OCI-LY3 (cell line): Measurements from ENCODE around the gene FBXO36.

Source experiments
- H2AFZ ChIP-seq: fragments of 200-600, 300-600 bp; shearing (Covaris generic); 2 replicates; pipeline ENCODE4 v1.6.0; 2014; ENCODE audit warnings: antibody characterized with exemption, low read depth, low read length
- H3K27ac ChIP-seq: fragments of 200-600, 300-600 bp; sonication (generic); 2 replicates; pipeline ENCODE4 v1.5.1; 2014; ENCODE audit warnings: mild to moderate bottlenecking, low read length, moderate library complexity, mixed read lengths
- H3K27me3 ChIP-seq: fragments of 200-600, 300-600 bp; sonication (generic); 2 replicates; pipeline ENCODE4 v1.6.1; 2014; ENCODE audit warnings: low read depth, low read length, mixed read lengths
- H3K36me3 ChIP-seq: fragments of 200-600, 300-600 bp; sonication (generic); replicated peaks from 2 replicates; pipeline ENCODE3; 2014; ENCODE audit warnings: low read depth, low read length, mixed read lengths
- H3K4me1 ChIP-seq: fragments of 300-600, 200-600 bp; sonication (generic); 2 replicates; pipeline ENCODE4 v1.6.1; 2014; ENCODE audit warnings: low read length, mixed read lengths
- H3K4me2 ChIP-seq: fragments of 200-600, 300-600 bp; sonication (generic); 2 replicates; pipeline ENCODE4 v1.6.1; 2014; ENCODE audit warnings: low read length, mixed read lengths
- H3K4me3 ChIP-seq: fragments of 300-600, 200-600 bp; sonication (generic); 2 replicates; pipeline ENCODE4 v1.5.1; 2014; ENCODE audit warnings: antibody characterized with exemption, mild to moderate bottlenecking, low read length, moderate library complexity
- H3K79me2 ChIP-seq: fragments of 300-600, 200-600 bp; shearing (Covaris generic); 2 replicates; pipeline ENCODE4 v1.6.1; 2014; ENCODE audit warnings: mild to moderate bottlenecking, low read length, mixed read lengths
- H3K9ac ChIP-seq: fragments of 300-600, 200-600 bp; shearing (Covaris generic); 2 replicates; pipeline ENCODE4 v1.6.0; 2014; ENCODE audit warnings: mild to moderate bottlenecking, low read length, moderate library complexity
- H3K9me3 ChIP-seq: fragments of 200-600, 300-600 bp; shearing (Covaris generic); 2 replicates; pipeline ENCODE4 v1.6.1; 2014; ENCODE audit warnings: low read length, mixed read lengths; ENCODE audit not compliant: insufficient read depth
- H4K20me1 ChIP-seq: fragments of 200-600, 300-600 bp; sonication (generic); 2 replicates; pipeline ENCODE4 v1.6.1; 2016; ENCODE audit warnings: low read length, mixed read lengths; ENCODE audit not compliant: insufficient read depth
- EZH2phosphoT487 ChIP-seq: fragments of 200-600 bp; shearing (Covaris generic); IDR thresholded peaks from 2 replicates; pipeline ENCODE4 v1.6.1; 2018; ENCODE audit warnings: antibody characterized with exemption, mixed run types, low read depth
- TF ChIP-seq, protein P1 (sequence below): fragments of 200-600, 300-600 bp; sonication (generic); IDR thresholded peaks from 2 replicates; pipeline ENCODE4 v1.5.1; 2014; ENCODE audit warnings: antibody characterized with exemption, low read length, low read depth

The FBXO36 gene

DNA sequence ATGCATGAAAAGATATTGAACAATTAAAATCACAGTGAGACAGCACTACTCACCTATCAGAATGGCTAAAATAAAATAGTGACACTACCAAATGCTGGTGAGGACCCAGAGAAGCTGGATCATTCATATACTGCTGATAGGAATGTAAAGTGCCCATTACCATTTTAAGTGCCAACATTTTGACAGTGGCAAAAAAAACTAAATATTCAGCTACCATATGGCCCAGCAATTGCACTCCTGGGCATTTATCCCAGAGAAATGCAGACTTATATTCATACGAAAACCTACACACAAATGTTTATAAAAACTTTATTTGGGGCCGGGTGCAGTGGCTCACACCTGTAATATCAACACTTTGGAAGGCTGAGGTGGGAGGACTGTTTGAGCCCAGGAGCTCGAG is 47.6 kb downstream of the FBXO36 start:
- H3K9ac ChIP-seq, result no peak overlapping the region
- H2AFZ ChIP-seq, result no peak overlapping the region
- no peaks in the 10 kb centered on the region for H3K79me2 ChIP-seq
- no peaks in the 10 kb centered on the region for H3K4me1 ChIP-seq
- H3K4me2 ChIP-seq, result no peak overlapping the region
- H3K36me3 ChIP-seq, result no peaks in the 10 kb centered on the region
- H3K4me3 ChIP-seq, result no peak overlapping the region
- no peak overlapping the region for H3K27ac ChIP-seq
- TF ChIP-seq EZH2phosphoT487, result no peak
- TF ChIP-seq, protein P1, sequence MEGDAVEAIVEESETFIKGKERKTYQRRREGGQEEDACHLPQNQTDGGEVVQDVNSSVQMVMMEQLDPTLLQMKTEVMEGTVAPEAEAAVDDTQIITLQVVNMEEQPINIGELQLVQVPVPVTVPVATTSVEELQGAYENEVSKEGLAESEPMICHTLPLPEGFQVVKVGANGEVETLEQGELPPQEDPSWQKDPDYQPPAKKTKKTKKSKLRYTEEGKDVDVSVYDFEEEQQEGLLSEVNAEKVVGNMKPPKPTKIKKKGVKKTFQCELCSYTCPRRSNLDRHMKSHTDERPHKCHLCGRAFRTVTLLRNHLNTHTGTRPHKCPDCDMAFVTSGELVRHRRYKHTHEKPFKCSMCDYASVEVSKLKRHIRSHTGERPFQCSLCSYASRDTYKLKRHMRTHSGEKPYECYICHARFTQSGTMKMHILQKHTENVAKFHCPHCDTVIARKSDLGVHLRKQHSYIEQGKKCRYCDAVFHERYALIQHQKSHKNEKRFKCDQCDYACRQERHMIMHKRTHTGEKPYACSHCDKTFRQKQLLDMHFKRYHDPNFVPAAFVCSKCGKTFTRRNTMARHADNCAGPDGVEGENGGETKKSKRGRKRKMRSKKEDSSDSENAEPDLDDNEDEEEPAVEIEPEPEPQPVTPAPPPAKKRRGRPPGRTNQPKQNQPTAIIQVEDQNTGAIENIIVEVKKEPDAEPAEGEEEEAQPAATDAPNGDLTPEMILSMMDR, result no peak
- H3K27me3 ChIP-seq, result no peaks in the 10 kb centered on the region
- no peaks in the 10 kb centered on the region for H4K20me1 ChIP-seq
- H3K9me3 ChIP-seq, result no peaks in the 10 kb centered on the region

DNA sequence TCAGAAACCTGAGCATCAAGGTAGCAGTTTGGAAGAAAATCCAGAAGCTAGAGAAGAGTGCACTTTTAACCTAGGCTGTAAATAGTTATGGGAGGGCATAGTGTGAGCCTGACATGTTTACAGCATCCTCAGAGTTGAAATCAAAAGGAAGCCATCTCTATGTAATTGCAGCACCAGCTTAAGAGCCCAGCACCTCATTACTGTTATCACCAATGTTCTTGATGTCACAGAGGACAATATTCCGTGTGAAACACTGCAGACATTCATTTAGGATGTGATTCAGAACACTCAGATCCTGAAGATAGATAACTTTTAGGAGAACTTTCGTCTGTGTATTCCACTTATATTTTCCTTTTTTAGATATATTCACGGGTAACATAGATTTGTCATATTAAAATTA is 48.1 kb downstream of the FBXO36 start:
- no peaks in the 10 kb centered on the region for H3K27me3 ChIP-seq
- H3K9me3 ChIP-seq, result no peaks in the 10 kb centered on the region
- no peak overlapping the region for H3K4me3 ChIP-seq
- H4K20me1 ChIP-seq, result no peaks in the 10 kb centered on the region
- no peak overlapping the region for H3K27ac ChIP-seq
- TF ChIP-seq, protein P1, result no peak
- TF ChIP-seq EZH2phosphoT487, result no peak
- no peaks in the 10 kb centered on the region for H3K4me1 ChIP-seq
- no peak overlapping the region for H3K9ac ChIP-seq
- no peaks in the 10 kb centered on the region for H3K36me3 ChIP-seq
- no peak overlapping the region for H3K4me2 ChIP-seq
- no peaks in the 10 kb centered on the region for H3K79me2 ChIP-seq
- no peak overlapping the region for H2AFZ ChIP-seq

DNA sequence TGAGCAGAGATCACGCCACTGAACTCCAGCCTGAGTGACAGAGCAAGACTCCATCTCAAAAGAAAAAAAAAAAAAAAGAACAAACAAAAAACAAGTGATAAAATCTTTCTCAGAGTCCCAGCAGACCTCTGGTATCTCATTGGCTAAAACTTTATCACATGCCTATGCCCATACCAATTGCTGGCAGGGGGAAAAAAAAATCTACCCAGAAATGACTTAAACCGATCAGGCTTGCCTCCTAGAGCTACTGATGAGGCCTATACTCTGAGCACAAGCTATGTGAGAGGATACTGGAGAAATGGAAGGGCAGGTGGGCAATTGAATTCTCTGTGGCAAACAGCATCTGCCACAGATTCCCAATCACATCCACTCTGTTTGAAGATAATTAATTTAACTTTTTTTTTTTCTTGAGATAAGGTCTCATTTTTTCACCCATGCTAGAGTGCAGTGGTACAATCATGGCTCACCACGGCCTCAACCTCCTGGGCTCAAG is 49.0 kb downstream of the FBXO36 start:
- H3K27ac ChIP-seq, result no peak overlapping the region
- no peaks in the 10 kb centered on the region for H3K36me3 ChIP-seq
- TF ChIP-seq EZH2phosphoT487, result no peak
- TF ChIP-seq, protein P1, result no peak
- no peak overlapping the region for H2AFZ ChIP-seq
- no peaks in the 10 kb centered on the region for H3K4me1 ChIP-seq
- H3K4me2 ChIP-seq, result no peak overlapping the region
- no peak overlapping the region for H3K4me3 ChIP-seq
- H3K9ac ChIP-seq, result no peak overlapping the region
- H4K20me1 ChIP-seq, result no peaks in the 10 kb centered on the region
- no peaks in the 10 kb centered on the region for H3K27me3 ChIP-seq
- no peaks in the 10 kb centered on the region for H3K79me2 ChIP-seq
- no peaks in the 10 kb centered on the region for H3K9me3 ChIP-seq

DNA sequence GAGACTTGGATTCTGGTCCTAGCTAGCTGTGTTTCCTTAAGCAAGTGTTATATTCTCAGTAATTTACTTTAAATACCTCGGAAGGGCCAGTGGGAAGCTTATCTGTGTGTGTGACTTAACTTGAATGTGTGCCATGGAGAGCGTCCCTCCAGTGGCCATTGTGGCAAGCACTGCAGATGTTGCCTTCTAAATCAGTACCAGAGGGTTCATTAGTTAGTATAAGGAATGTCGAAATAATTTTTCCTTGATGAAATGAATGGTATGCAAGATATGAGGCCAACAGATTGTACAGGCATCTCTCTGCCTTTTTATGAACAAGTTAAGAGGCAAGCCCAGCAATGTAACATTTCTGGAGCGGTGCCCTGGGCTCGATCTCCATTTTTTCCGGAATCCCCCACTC is 52.0 kb downstream of the FBXO36 start:
- Histone ChIP-seq H3K9me3 (no peaks in the 10 kb centered on the region), H2AFZ (no peak overlapping the region), H3K4me3 (no peak overlapping the region), H3K27me3 (no peaks in the 10 kb centered on the region), H3K36me3 (no peaks in the 10 kb centered on the region), H4K20me1 (no peaks in the 10 kb centered on the region), H3K79me2 (no peaks in the 10 kb centered on the region), H3K27ac (no peak overlapping the region), H3K9ac (no peak overlapping the region), H3K4me2 (no peak overlapping the region), H3K4me1 (no peaks in the 10 kb centered on the region)
- TF ChIP-seq, protein P1, result no peak
- no peak for TF ChIP-seq EZH2phosphoT487
